GM19239 (cell line): Measurements from ENCODE around the gene KRABD2.
"Not testable (repeated sequence)": the region's sequence is repeated elsewhere in the genome, so short reads cannot be mapped to it uniquely, and the experiment has no call there.

Experiments used
- DNase-seq: peaks from one replicate; pipeline ENCODE4 v3.0.0; 2011; ENCODE audit warnings: low spot score; ENCODE audit not compliant: insufficient read length
- FAIRE-seq: peaks from 2 replicates; lab custom pipeline; 2011; peaks lifted over from hg19 to GRCh38; lab: Jason Lieb, UNC

Gene KRABD2

GRCh38 chr17:8366231-8366630 lies 10.3 kb downstream of the KRABD2 start:
- no peak for FAIRE-seq
- DNase-seq, result no peak

DNA sequence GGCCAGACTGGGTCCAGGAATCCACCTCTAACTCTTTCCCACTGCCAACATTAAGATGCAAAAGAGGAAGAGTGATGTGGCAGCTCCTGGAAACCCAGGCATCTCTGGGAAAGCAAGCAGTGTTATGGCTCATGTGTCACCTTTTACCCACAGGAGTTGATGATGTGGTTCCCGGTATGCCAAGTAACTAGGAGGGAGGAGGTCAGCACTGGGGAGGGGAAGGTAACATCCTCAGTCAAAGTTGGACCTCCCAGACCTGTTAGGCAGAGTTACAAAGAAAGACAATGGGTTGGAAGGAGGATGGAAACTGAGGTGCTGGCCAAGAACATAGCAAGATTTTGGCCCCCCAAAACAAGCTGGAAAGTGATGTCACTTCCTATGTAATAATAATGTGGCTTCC lies 11.4 kb downstream of the KRABD2 start:
- DNase-seq (no peak), FAIRE-seq (no peak)

DNA sequence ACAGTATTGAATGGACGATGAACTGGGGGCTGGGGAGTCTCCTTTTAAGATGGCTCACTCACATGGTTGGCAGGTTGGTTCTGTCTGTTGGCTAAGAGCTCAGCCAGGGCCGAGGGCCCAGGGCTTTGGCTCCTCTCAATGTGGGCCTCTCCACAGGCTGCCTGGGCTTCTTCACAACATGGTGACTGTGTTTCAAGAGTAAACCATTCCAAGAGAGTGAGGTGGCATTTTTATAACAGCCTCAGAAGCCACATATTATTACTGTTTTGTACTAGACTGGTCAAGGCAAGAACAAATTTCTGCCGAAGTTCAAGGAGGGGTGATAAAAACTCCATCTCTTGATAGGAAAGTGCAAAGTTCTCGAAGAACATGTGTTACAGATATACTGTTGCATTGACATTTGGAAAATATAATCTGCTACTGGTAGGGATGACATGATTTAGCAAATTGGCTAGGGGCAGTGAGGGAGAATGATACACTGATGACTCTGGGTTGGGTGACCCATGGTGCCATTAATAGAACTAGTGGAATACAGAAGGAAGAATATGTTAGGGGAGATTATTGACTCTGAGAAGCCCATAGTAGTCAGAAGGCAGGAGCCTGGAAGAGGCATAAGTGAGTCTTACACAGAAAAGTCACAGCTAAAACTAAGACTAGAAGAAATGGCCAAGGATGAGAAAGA lies 13.7 kb downstream of the KRABD2 start:
- DNase-seq (no peak), FAIRE-seq (no peak)

DNA sequence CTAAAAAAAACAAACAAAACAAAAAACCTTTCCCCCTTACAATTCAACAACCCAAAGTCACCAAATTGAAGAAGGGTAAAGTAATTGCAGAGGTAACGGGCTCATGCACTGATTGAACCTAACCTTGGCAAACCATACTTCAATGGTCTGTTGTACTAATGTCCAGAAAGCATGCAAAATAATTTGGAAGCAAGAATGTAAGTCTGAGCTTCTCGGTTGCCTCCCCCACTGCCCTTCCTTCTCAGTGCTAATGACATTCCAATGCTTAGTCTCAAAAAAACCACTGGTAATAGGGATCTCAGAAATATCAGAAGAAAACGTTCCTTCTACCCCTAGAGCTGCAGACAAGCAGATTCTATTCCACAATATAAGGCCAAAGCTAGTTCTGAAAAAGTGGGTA lies 15.8 kb downstream of the KRABD2 start:
- DNase-seq, result no peak
- no peak for FAIRE-seq

- FAIRE-seq (no peak), DNase-seq (no peak)
Measured at GRCh38 chr17:8360260-8360659, 16.2 kb downstream of the KRABD2 start.

DNA sequence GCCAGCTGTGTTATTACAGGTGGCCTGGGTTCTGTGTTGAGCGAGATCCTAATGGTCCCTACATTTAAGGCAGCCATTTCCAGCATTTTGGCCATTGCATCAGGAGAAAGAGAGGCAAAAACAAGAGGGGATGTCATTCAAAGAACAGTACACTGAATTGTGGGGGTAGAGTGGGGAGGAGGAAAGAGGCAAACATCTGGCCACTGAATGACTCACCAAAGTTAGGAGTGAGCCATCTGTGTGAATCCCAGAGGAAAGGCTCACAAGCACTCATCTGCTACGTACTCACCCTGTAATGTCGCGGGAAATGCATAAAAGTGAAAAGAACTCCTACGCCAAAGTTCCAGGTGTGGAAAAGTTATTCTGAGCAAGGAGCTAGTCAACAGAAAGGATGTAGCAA lies 16.7 kb downstream of the KRABD2 start:
- DNase-seq (no peak), FAIRE-seq (no peak)

- FAIRE-seq, result no peak
- DNase-seq, result no peak
Measured at GRCh38 chr17:8357910-8358309, 18.6 kb downstream of the KRABD2 start.

DNA sequence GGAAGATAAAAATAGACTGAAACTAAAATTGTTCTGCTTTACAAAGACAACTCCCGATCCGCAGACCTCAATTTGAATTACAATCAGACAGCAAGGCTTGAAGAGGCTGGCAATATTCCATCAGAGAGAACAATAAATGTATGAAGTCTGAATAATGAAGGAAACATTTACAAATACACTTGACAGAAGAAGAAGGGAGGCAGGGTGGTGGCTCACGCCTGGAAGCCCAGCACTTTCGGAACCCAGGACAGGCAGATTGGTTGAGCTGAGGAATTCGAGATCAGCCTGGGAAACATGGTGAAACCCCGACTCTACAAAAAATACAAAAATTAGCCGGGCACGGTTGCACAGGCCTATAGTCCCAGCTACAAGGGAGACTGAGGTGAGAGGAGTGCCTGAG lies 22.3 kb downstream of the KRABD2 start:
- DNase-seq (no peak), FAIRE-seq (no peak)

DNA sequence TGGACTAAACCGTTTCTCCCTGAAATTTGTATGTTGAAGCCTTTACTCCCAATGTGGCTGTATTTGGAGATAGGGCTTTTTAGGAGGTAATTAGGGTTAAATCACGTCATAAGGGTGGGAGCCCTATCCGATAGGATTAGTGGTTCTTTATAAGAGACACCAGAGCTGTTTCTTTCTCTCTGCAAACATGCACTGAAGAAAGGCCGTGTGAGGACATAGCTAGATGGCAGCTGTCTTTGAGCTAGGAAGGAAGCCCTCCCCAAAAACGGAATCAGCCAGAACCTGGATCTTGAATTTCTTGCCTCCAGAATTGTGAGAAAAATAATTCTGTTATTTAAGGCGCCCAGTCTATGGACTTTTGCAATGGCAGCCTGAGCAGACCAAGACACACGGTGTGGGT lies 22.8 kb downstream of the KRABD2 start:
- FAIRE-seq (no peak), DNase-seq (no peak)

GRCh38 chr17:8350339-8350738 lies 26.2 kb downstream of the KRABD2 start:
- DNase-seq, result no peak
- no peak for FAIRE-seq

DNA sequence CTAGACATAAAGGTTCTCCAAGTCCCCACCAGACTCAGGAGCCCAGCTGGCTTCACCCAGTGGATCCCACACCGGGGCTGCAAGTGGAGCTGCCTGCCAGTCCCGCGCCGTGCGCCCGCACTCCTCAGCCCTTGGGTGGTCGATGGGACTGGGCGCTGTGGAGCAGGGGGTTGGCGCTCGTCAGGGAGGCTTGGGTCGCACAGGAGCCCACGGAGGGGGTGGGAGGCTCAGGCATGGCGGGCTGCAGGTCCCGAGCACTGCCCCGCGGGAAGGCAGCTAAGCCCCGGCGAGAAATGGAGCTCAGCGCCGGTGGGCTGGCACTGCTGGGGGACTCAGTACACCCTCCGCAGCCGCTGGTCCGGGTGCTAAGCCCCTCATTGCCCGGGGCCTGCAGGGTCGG lies 29.5 kb downstream of the KRABD2 start:
- DNase-seq, FAIRE-seq: not testable (repeated sequence)

GRCh38 chr17:8345951-8346665 lies 30.4 kb downstream of the KRABD2 start:
- FAIRE-seq, result no peak
- no peak for DNase-seq

GRCh38 chr17:8345052-8345690 lies 31.3 kb downstream of the KRABD2 start:
- no peak for FAIRE-seq

GRCh38 chr17:8341456-8341855 lies 35.0 kb downstream of the KRABD2 start:
- DNase-seq (no peak), FAIRE-seq (no peak)

More at GRCh38 chr17:8345052-8345690, 31.3 kb downstream of the KRABD2 start:
- DNase-seq, result no peak

GRCh38 chr17:8339540-8339939 lies 37.0 kb downstream of the KRABD2 start, which contains the start of gene ODF4:
ODF4 (plus strand) TSS chr17:8339840; CDS start chr17:8340052, 212 bp downstream.
- no peak for DNase-seq
- no peak for FAIRE-seq

DNA sequence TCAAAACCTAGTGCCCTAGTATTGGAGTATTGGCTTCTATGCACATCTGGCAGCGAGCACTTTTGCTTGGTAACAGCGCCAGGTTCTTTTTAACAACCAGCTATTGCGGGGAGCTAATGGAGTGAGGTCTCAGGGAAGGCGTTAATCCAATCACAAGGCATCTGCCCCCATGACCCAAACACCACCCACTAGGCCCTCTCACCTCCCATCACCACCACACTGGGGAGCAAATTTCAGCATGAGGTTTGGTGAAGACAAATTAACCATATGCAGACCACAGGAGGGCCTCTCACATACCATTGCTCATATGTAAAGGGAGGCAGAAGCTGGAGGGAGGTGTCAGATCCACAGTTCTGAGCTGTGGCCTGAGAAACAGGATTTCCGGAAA lies 37.8 kb downstream of the KRABD2 start:
- no peak for FAIRE-seq
- DNase-seq, result no peak

DNA sequence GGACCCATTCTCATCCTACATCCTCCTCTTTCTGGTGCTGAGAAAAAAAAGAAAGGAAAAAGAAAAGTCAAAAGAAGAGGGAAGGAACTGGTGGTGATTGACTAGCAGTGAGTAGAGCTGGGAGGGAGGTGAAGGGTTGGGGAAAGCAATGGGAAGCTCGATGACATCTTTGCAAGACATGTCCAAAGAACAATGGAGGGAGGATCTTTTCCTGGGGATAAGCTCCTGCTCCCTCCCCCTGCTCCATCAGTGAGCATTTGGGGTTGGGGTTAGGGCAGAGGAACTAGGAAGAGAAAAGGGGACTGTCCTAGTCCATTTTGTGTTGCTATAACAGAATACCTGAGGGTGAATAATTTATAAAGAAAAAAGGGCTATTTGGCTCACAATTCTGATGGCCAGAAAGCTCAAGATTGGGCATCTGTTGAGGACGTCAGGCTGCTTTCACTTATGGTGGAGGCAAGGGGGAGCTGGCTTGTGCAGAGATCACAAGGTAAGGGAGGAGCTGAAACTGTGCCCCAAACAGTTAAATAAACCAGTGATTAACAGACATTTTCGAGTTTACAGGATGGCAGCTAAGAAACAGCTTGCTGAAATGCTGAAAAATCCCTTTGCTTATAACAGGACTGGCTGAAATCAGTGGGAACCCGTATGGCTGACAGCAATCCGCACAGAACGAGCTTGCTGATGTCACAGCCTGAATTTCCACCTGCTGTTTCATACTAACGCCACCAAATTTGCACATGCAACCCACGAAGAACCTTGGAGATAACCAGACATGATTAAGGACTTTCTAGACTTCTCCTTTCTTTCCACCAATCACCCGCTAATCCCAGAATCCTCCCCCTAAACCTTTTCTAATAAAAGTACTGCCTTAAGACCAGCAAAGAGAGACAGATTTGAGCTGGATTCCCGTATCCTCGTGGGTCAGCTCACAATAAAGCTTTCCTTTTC lies 38.4 kb downstream of the KRABD2 start:
- FAIRE-seq (no peak), DNase-seq (no peak)

- DNase-seq, result no peak
- no peak for FAIRE-seq
Measured at GRCh38 chr17:8333281-8333680, 43.2 kb downstream of the KRABD2 start.

DNA sequence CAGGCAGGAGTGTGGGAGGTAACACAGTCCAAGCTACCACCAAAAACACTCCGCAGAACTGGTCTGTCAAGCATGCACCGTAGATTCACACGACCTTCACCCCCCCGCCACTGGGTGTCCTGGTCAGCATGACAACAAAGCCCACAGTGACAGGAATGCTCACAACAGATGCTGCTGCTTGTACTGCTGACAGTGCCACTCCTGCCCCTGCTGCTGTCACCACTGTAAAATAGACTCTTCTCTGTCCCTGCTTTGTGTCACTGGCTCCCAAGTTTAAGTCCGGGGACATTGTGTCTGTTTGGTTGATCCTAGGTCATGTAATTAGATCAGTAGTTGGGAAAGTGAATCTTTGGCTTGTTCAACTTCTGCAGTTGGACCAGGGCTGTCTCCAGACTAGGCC lies 43.8 kb downstream of the KRABD2 start:
- FAIRE-seq (no peak), DNase-seq (no peak)

- no peak for FAIRE-seq
- DNase-seq, result no peak
Measured at GRCh38 chr17:8332128-8332527, 44.4 kb downstream of the KRABD2 start.
